ENCODE results near the gene RAB7A. TPM values are rescaled to one million over a fixed set of nuclear protein-coding genes. Genes with fewer than 3 reads are reported as not detected.

The RAB7A gene
- total and polyA plus RNA-seq, 2 donors (not counting 1 experiment from before 2014, with no cell fraction given), result 54.2 to 415 TPM

DNA sequence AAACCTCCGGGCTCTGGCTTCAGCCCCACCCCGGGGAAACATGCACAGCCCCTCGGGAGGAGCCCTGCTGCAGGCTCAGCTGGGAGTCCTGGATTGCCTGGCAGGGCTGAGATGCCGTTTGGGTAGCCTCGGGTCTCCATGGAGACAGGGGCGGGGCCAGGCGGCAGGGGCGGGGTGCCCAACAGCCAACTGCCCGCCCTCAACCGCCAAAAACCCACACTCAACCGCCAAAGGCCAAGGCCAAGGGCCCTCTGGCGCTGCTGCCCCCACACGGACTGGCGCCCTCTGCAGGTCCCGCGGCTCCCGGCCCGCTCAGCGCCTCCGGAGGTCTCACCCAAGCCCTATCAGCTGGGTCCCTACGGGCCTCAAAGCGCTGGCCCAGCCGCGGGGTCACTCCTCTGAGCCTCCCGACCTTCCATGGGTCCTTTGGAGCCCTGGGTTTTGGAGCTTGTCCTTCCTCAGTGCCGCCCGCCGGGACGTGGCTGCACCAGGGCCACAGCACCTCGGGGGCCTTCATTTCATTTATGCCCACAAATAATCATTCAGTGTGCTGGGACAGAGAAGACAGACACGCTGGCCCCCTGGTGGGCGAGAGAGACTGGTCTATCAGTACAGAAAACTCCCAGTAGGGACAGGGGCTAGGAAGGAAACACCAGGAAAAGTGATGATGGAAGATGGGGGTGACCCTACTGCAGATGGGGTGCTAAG lies 119.9 kb downstream of the RAB7A start:
- no peaks in the 10 kb centered on the region for H4K20me1 ChIP-seq (ENCODE audit: control insufficient read depth, extremely low read depth, insufficient read depth, low read length)
- H2AFZ ChIP-seq (ENCODE audit: low read length), result peak overlapping the region; percentile 10
- H3K27me3 ChIP-seq (ENCODE audit: control insufficient read depth, insufficient read depth, low read length), result no peaks in the 10 kb centered on the region
- H3K36me3 ChIP-seq (ENCODE audit: control insufficient read depth, insufficient read depth, low read length), result no peaks in the 10 kb centered on the region
- peak; percentile 60 to 64 for DNase-seq (ENCODE audit: low read depth in 2 of 2)
- H3K9me3 ChIP-seq (ENCODE audit: control insufficient read depth, insufficient read depth, low read depth, low read length), result no peaks in the 10 kb centered on the region
- peak overlapping the region; percentile 77 for H3K4me2 ChIP-seq (ENCODE audit: extremely low read depth, insufficient read depth, low read length)
- peak overlapping the region; percentile 2 to 50 (median 32) for H3K4me3 ChIP-seq (replicated peaks in 1 of 4; ENCODE audit: control extremely low read depth in 1 of 4, insufficient read depth in 1 of 4, low read depth in 3 of 4, low read length in 4 of 4)
- H3K9ac ChIP-seq (ENCODE audit: insufficient read depth, low read length), result no peak overlapping the region
- no peak overlapping the region for H3K27ac ChIP-seq (ENCODE audit: insufficient read depth, low read length)
- H3K79me2 ChIP-seq (ENCODE audit: control insufficient read depth, insufficient read depth, low read length), result no peaks in the 10 kb centered on the region
- no peak for TF ChIP-seq EZH2 (IDR thresholded peaks at IDR 0.05; ENCODE audit: low read length, missing control alignments)
- TF ChIP-seq, protein P1, sequence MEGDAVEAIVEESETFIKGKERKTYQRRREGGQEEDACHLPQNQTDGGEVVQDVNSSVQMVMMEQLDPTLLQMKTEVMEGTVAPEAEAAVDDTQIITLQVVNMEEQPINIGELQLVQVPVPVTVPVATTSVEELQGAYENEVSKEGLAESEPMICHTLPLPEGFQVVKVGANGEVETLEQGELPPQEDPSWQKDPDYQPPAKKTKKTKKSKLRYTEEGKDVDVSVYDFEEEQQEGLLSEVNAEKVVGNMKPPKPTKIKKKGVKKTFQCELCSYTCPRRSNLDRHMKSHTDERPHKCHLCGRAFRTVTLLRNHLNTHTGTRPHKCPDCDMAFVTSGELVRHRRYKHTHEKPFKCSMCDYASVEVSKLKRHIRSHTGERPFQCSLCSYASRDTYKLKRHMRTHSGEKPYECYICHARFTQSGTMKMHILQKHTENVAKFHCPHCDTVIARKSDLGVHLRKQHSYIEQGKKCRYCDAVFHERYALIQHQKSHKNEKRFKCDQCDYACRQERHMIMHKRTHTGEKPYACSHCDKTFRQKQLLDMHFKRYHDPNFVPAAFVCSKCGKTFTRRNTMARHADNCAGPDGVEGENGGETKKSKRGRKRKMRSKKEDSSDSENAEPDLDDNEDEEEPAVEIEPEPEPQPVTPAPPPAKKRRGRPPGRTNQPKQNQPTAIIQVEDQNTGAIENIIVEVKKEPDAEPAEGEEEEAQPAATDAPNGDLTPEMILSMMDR (conservative IDR thresholded peaks at IDR 0.05 in 1 of 2, IDR thresholded peaks at IDR 0.05 in 1 of 2; ENCODE audit: low read depth in 1 of 2, low read length in 2 of 2), result peak; percentile 52 to 53
- H3K4me1 ChIP-seq (ENCODE audit: control insufficient read depth, extremely low read depth, insufficient read depth, low read length), result peaks cover 2% of the 10 kb centered on the region

DNA sequence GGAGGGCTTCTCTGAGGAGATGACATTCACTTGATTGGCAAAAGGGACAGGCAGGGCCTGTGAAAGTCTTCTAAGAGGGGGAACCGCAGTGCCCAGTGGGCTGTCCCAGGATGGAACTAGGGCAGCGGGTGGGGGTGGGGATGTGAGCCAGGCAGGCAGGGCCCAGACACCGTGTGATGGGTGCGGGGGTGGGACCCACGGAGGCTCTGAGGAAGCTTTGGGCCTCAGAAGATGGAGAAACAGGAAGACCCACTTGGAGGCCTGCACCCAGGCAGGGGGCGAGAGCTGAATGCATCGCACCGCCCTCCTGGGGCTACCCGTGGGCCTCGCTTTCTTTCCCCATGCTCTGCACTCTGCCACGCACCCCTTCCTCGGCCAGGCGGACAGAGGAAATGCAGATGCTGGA lies 120.5 kb downstream of the RAB7A start:
- H3K79me2 ChIP-seq (ENCODE audit: control insufficient read depth, insufficient read depth, low read length), result no peaks in the 10 kb centered on the region
- H3K27ac ChIP-seq (ENCODE audit: insufficient read depth, low read length), result no peak overlapping the region
- no peak overlapping the region for H3K4me3 ChIP-seq (replicated peaks in 1 of 4; ENCODE audit: control extremely low read depth in 1 of 4, insufficient read depth in 1 of 4, low read depth in 3 of 4, low read length in 4 of 4)
- no peak for DNase-seq (ENCODE audit: low read depth in 2 of 2)
- peak overlapping the region; percentile 6 for H2AFZ ChIP-seq (ENCODE audit: low read length)
- no peaks in the 10 kb centered on the region for H4K20me1 ChIP-seq (ENCODE audit: control insufficient read depth, extremely low read depth, insufficient read depth, low read length)
- H3K27me3 ChIP-seq (ENCODE audit: control insufficient read depth, insufficient read depth, low read length), result no peaks in the 10 kb centered on the region
- no peak overlapping the region for H3K4me2 ChIP-seq (ENCODE audit: extremely low read depth, insufficient read depth, low read length)
- TF ChIP-seq EZH2 (IDR thresholded peaks at IDR 0.05; ENCODE audit: low read length, missing control alignments), result no peak
- TF ChIP-seq, protein P1 (conservative IDR thresholded peaks at IDR 0.05 in 1 of 2, IDR thresholded peaks at IDR 0.05 in 1 of 2; ENCODE audit: low read depth in 1 of 2, low read length in 2 of 2), result no peak
- H3K9ac ChIP-seq (ENCODE audit: insufficient read depth, low read length), result no peak overlapping the region
- no peaks in the 10 kb centered on the region for H3K9me3 ChIP-seq (ENCODE audit: control insufficient read depth, insufficient read depth, low read depth, low read length)
- peaks cover 2% of the 10 kb centered on the region for H3K4me1 ChIP-seq (ENCODE audit: control insufficient read depth, extremely low read depth, insufficient read depth, low read length)
- no peaks in the 10 kb centered on the region for H3K36me3 ChIP-seq (ENCODE audit: control insufficient read depth, insufficient read depth, low read length)

DNA sequence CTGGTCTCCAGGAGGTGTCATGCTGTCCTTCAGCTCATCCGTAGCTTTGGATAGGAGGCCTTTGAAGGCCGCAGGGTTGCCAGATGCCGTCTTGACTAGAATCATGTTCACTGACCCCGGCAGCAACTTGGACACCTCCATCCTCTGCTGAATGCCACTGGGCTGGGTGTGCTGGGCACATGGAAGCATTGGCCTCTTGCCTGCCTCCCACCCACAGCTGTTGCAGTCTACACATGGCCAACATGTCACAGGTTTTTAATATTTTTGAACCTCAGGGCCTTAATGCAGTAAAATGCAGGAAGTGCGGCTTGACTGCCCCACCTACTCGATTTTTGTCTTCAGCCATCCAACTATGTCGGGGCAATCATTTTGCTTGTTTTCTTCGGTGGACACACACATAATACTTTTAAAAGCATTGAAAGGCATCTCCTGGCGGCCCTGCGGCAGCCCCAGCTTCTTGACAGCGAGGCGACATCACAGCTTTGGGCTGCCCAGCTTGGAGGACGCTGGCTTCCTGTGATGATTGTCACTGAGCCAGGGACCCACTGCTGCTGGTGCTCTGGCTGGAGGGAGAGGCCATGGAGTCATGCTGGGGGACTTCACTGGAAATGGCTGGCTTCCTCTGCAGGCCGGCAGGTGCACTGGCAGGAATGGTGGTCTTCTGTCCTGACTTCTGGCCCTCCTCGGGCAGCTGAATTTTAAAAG lies 121.8 kb downstream of the RAB7A start:
- Histone ChIP-seq H3K9me3 (ENCODE audit: control insufficient read depth, insufficient read depth, low read depth, low read length) (no peaks in the 10 kb centered on the region), H3K36me3 (ENCODE audit: control insufficient read depth, insufficient read depth, low read length) (no peaks in the 10 kb centered on the region), H3K27me3 (ENCODE audit: control insufficient read depth, insufficient read depth, low read length) (no peaks in the 10 kb centered on the region), H3K4me3 (replicated peaks in 1 of 4; ENCODE audit: control extremely low read depth in 1 of 4, insufficient read depth in 1 of 4, low read depth in 3 of 4, low read length in 4 of 4) (no peak overlapping the region), H3K27ac (ENCODE audit: insufficient read depth, low read length) (no peak overlapping the region), H3K4me2 (ENCODE audit: extremely low read depth, insufficient read depth, low read length) (no peak overlapping the region), H2AFZ (ENCODE audit: low read length) (no peak overlapping the region), H3K4me1 (ENCODE audit: control insufficient read depth, extremely low read depth, insufficient read depth, low read length) (peaks cover 2% of the 10 kb centered on the region), H3K79me2 (ENCODE audit: control insufficient read depth, insufficient read depth, low read length) (no peaks in the 10 kb centered on the region), H3K9ac (ENCODE audit: insufficient read depth, low read length) (no peak overlapping the region), H4K20me1 (ENCODE audit: control insufficient read depth, extremely low read depth, insufficient read depth, low read length) (no peaks in the 10 kb centered on the region)
- DNase-seq (ENCODE audit: low read depth in 2 of 2), result no peak
- TF ChIP-seq, protein P1 (conservative IDR thresholded peaks at IDR 0.05 in 1 of 2, IDR thresholded peaks at IDR 0.05 in 1 of 2; ENCODE audit: low read depth in 1 of 2, low read length in 2 of 2), result no peak
- no peak for TF ChIP-seq EZH2 (IDR thresholded peaks at IDR 0.05; ENCODE audit: low read length, missing control alignments)

Data from fibroblast of lung (primary cell).